Activated T-cell treated with anti-CD3 and anti-CD28 coated beads for 4 hours (primary cell): Measurements from ENCODE around the gene CMIP.
"Not testable (repeated sequence)": the region's sequence is repeated elsewhere in the genome, so short reads cannot be mapped to it uniquely, and the experiment has no call there.

Experiments
- DNase-seq: peaks from one replicate; pipeline ENCODE4 v3.0.0-alpha.2; 2020

Gene CMIP

GRCh38 chr16:81520560-81521135 lies 76.0 kb downstream of the CMIP start:
- DNase-seq: no peak

- peak; percentile 46 for DNase-seq
Observed at GRCh38 chr16:81521141-81521626, 76.6 kb downstream of the CMIP start.

DNA sequence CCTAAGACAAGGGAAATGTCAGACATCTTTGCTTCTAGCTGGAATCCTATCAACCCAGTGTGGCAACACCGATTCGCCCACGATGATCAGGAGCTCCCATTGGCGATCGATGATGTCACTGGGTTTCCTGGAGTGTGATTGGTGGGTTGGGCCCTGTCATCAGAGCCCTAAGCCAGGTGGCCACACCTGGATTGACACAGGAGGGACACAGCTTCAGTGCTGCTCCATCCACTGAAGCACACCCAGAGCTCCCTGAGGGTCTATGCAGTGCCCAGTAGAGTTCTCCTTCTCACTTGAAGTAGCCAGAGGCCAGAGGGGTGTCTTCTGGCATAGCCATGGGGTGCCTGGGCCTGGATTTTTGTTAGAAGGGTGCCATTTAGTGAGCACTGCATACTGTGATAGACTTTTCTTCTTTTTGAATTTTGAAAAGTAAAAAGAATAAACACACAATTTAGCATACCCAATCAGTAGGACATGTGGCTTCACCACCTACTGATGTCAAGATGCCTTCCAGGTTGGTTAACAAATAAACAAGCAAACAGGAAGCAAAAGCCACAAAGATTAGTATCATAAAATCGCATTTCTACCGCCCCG lies 77.6 kb downstream of the CMIP start:
- no peak for DNase-seq

- not testable (repeated sequence) for DNase-seq
Observed at GRCh38 chr16:81522851-81523250, 78.2 kb downstream of the CMIP start.

- DNase-seq: no peak
Observed at GRCh38 chr16:81523387-81524115, 78.9 kb downstream of the CMIP start.

GRCh38 chr16:81524382-81524781 lies 79.8 kb downstream of the CMIP start:
- DNase-seq: no peak

DNA sequence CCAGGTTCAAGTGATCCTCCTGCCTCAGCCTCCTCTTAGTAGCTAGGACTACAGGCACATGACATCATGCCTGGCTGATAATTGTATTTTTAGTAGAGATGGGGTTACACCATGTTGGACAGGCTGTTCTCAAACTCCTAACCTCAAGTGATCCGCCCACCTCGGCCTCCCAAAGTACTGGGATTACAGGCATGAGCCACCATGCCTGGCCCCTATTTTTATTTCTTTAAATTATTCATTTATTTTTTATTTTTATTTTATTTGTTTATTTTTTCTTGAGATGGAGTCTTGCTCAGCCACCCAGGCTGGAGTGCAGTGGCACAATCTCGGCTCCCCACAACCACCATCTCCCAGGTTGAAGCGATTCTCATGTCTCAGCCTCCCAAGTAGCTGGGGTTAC lies 80.3 kb downstream of the CMIP start:
- not testable (repeated sequence) for DNase-seq

- DNase-seq: no peak
Observed at GRCh38 chr16:81526199-81526598, 81.6 kb downstream of the CMIP start.

GRCh38 chr16:81526935-81527334 lies 82.3 kb downstream of the CMIP start:
- DNase-seq: no peak

DNA sequence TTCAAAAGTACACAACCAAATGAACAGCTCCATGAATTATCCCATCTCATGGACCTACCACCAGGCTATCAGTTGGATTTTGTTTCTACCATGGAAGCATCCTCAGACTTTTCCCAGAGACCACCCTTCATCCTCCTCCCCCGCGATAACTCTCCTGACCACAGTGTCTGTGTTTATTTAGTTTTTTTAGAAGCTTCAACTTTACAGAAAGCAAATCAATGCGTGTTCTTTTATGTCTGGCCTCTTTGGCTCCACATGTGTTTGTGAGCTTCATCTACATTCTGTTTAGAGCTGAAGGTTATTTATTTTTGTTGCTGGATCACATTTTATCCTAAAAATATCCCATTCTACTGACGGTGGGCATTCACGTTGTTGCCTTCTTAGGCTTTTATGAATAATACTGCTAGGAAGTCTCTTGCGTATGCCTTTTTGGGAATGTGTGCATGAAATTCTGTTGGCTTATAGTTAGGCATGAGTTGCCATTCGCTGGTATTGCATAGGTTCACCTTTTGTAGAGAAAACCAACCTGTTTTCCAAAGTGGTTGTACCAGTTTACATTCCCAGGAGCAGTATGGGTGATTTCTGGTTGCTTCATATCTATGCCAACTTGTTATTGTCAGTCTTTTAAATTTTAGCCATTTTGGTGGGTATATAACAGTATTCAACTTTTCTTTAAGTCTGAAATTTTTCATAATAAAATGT lies 83.0 kb downstream of the CMIP start:
- DNase-seq: no peak

DNA sequence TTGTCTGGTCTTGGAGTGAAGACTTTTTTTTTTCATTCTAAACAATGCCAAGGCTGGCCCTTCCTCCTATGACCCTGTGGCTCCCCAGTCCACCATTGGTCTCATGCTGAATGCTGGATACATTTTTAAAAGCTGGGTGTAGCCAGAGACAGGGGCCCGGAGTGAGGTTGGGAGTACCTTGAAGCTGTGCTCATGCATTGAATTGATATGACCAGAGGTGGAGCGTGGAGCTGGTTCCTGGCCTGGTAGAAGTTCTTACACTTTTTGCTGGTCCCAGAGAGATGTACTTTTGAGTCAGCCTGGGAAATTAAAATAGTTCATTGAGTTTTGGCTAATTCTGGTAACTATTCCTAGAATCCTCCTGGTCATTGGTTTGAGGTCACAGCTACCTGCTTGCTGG lies 83.6 kb downstream of the CMIP start:
- DNase-seq: no peak

GRCh38 chr16:81530296-81530721 lies 85.7 kb downstream of the CMIP start:
- DNase-seq: no peak

- no peak for DNase-seq
Observed at GRCh38 chr16:81530814-81531213, 86.2 kb downstream of the CMIP start.

DNA sequence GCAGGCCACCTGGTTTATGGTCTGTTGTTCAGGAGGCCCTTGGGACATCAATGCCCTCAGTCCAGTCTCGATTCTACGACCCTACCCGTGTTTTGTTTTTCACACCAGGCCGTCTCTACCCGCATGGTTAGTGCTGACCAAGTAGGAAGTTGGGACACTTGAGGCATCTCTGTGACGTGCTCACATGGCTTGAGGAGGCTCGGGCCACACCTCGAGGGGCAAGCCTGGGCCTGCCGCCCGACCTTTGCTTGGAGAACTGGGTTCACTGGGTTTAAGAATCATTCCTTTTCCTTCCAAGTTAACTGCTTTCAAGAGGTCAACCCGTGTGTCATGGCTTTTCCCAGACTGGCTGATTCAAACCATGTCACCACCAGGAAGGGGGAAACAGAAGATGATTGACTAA lies 86.8 kb downstream of the CMIP start:
- DNase-seq: no peak

DNA sequence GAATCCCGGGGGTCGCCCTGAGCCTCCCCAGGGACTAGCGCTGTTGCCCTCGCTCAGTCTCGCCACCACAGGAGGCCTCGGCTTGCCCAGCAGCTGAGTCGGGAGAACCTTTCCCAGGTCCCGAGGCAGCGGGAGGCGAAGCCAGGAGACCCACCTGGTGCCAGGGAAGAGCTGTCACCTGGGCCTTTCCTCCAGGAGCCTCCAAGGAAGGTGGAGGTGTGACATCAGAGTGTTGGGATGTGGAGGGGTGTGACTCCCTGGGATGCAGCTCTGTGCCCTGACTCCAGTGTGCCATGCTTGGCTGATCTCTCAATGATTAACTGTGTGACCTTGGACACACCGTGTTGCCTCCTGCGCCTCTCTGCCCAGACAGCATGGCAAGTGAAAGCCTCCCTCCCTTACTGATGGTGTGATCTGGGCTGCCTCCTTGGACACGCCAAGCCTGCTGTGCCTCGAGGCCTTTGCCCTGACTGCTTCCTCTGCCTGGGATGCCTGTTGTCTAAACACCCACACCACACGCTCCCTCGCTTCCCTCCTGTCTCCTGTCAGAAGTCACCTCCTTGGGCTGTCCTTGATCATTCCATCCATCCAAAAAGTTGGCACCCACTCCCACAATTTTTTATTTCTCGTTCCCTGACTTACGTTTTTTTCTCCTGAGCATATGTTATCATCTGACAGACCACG lies 88.0 kb downstream of the CMIP start:
- no peak for DNase-seq

- DNase-seq: no peak
Observed at GRCh38 chr16:81533175-81533507, 88.5 kb downstream of the CMIP start.

DNA sequence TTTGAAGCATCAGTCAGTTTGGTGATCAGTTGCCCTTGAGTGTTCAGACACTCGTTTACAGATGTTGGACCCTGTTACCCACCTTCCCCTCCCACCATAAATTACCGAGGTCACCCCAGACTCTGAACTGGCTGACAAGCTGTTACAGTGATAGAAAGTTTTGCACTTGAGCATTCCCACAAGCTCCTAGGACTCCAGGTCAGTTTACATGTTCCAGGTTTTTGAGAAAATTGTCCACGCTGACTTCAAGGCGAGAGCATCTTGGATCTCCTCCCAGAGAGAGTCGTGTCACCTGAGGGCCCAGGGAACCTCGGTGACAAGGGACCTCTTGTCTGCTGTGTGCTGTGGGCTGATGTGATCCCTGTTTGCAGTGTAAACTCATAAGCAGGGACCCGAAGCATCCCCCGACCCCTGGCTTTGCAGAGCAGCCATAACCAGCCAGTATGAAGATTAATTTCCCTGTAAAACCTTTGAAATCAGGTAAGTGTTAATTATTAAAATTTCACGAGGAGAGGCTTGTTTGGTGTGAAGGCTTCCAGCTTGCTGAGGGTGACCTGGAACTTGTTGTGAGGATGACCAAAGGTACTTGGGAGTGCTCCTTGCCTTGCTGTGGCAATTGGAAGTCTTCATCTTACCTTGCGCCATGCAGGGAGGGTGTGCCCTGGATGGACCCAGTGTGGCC lies 91.2 kb downstream of the CMIP start:
- no peak for DNase-seq

DNA sequence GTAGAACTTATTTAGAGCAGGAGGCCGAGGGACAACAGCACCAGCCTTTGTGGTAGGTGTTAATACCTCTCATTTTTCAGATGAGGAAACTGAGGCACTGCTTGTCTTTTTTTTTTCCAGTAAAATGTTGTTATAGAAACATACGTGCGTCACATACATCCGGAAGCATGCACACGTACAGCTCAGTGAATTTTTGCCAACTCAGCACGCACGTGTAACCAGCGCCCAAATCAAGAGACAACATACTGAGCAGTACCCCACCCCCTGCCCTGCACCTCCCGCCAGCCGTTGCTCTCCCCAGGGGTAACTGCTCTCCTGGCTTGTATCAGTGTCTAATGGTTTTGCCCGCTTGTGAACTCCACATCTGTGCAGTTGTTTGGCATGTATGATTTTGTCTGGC lies 92.0 kb downstream of the CMIP start:
- no peak for DNase-seq

- no peak for DNase-seq
Observed at GRCh38 chr16:81537721-81538561, 93.3 kb downstream of the CMIP start.

DNA sequence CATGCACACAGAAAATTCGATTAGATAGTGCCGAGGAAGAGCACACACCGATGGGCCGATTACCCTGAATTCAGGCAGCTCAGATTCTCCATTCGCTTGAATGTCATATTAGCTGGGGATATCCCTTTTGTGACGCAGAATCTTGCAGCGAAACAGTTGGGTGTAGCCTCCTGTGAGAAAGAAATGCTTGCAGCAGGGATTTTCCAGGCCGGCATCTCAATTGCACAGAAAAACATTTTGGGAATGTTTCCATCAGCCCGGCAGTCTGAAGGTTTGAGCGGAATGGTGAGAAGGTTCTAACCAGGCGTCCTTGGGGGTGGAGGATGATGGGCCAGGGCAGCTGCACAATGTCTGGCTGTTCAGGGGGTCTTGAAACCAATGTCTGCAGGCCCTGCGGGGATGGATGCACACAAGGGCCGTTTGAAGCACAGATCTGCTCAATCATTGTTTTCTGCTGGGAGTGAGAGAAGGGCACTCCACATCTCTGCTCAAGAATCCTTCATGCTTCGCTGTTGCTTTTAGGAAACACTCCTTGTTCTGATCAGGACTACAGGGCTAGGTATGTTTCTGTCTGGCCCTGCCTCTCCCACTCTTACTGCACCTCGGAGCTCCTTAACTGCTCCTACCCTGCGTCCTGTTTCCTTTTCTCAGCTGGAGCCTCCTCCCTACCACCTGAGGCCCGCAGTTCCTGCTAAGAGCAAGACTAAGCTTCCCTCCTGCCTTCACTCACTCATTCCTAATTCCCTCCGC lies 94.6 kb downstream of the CMIP start:
- no peak for DNase-seq
